ENCODE results near the gene TRAPPC2L.

TRAPPC2L gene

DNA sequence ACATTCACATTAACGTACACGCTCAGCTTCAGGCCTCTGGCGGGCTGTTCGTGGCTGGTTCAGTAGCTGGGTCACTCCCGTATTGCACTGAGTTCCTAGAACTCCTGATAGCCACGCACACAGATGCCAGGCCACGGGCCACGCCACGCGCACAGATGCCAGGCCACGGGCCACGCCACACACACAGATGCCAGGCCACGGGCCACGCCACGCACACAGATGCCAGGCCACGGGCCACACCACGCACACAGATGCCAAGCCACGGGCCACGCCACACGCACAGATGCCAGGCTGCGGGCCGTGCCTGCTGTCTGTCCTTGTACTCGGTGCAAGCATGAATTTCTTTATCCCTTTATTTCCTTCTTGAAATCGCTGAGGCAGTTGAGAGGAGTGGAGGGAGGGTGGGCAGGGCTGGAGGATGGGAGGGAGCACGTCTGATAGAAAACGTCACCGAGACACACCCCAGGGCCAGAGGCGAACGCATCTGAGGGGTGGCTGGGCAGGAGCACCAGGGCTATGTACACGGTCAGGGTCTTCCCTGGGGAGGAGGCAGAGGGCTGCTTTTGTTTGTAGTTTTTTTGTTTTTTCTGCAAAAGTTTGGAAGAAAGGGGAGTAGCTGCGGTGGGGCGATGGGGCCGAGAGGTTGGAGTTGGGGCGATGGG is 18.1 kb downstream of the TRAPPC2L start:
- no peak overlapping the region for H3K4me3 ChIP-seq (ENCODE audit: low read depth, low read length)
- in situ Hi-C loops (cut with HindIII; ENCODE audit: low sequenced_read_pairs), result no loop called here
- no peak for DNase-seq (ENCODE audit: low read depth, low spot score)
- TF ChIP-seq CTCF (IDR thresholded peaks at IDR 0.05; ENCODE audit: low read depth, low read length), result no peak

DNA sequence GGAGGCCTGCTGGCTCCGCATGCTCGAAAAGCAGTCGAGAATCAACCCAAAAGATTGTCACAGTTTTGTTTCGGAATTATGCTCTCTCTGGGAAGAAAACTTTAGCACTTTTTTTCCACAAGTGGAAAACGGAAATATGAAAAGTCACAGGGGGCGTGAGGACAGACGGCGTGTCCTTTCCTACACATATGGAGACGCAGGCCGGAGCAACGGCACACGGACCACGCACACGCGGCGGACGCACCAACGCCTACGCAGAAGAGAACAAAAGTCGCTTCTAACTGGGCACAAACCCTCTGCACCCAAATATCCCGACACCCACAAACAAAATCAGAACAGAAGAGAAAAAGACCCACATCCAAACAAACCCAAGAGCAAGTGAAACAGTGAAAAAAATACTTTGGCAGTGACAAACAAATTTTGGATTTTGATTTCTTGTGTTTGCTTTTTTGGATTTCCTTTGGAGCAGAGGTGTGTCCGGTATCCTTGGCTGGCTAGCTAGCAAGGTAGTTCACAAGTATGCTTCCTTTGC is 18.8 kb downstream of the TRAPPC2L start:
- in situ Hi-C loops (cut with HindIII; ENCODE audit: low sequenced_read_pairs), result no loop called here
- no peak overlapping the region for H3K4me3 ChIP-seq (ENCODE audit: low read depth, low read length)
- no peak for TF ChIP-seq CTCF (IDR thresholded peaks at IDR 0.05; ENCODE audit: low read depth, low read length)
- DNase-seq (ENCODE audit: low read depth, low spot score), result no peak

DNA sequence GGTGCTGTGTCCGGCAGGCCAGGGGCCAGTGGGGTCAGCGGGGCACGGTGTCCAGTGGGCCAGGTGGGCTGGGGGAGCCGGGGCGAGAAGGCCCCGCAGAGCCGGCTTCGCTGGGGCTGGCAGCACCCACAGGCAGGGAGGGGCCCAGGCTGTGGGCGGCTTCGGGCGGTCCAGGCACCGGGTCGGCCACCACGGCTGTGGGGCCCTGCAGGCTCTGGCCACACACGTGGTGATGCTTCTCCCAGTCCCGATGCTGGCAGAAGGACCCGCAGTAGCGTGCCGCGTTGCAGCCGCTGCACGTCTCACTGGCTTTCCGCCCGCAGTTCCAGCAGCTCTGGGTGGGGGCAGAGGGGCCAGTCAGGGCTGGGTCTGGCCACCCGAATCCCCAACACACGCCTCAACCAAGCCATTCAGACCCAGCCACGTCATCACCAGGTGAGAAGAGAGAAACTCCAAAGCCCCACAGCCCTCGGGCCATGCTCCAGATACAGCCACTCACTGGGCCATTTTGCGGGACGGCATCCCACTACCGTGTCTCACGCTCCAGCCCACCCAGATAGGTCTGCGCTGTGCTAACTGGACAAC is 20.1 kb downstream of the TRAPPC2L start:
- DNase-seq (ENCODE audit: low read depth, low spot score), result no peak
- H3K4me3 ChIP-seq (ENCODE audit: low read depth, low read length), result no peak overlapping the region
- no peak for TF ChIP-seq CTCF (IDR thresholded peaks at IDR 0.05; ENCODE audit: low read depth, low read length)
- in situ Hi-C loops (cut with HindIII; ENCODE audit: low sequenced_read_pairs), result no loop called here

DNA sequence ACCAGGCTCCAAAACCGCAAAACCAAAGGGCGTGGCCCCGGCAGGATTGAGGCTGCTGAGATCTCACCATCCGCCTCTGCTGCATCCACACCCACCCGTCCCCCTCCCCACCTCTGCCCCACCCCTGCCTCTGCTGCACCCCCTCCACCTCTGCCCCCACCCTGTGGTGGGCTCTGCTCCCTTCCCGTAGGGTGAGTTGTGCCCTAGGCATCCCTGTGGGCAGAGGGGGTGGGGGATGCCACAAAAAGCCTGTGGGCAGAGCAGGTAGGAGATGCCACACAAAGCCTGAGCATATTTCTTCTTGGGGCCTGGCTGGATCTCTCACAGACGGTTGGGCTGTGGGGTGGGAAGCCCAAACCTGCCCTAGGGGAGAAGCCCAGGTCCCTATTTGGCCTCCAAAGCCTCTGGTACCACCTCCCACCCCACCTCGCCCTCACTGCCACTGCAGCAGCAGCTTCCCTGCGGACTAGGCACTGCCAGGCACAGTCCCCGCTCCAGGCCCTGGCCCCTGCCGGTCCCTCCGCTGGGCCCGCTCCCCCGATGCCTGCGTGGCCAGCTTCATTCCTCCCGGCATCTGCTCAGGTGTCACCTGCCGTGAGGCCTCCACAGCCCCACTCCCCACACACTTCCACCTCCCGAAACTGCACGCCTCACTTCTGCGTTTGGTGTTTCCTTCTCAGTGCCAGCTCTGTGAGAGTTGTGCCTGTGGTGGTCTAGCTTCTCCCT is 20.8 kb downstream of the TRAPPC2L start:
- DNase-seq (ENCODE audit: low read depth, low spot score), result no peak
- in situ Hi-C loops (cut with HindIII; ENCODE audit: low sequenced_read_pairs), result no loop called here
- H3K4me3 ChIP-seq (ENCODE audit: low read depth, low read length), result no peak overlapping the region
- no peak for TF ChIP-seq CTCF (IDR thresholded peaks at IDR 0.05; ENCODE audit: low read depth, low read length)

DNA sequence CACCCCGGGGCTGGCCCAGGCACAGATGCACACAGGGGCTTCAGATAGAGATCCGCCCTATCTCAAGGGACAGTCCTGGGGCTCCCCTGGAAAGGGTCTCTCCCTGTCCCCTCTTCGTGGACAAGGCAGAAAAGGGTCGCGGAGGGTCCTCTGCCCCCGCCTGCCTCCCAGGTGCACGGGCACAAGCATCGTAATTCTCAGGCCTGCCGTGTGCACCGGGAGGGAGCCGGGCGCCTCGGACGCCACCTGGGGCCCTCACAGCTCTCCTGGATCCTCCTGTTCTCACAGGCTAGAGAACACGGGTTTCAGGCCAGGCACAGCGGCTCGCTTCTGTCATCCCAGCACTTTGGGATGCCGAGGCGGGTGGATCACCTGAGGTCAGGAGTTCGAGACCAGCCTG is 21.4 kb downstream of the TRAPPC2L start:
- in situ Hi-C loops (cut with HindIII; ENCODE audit: low sequenced_read_pairs), result no loop called here
- H3K4me3 ChIP-seq (ENCODE audit: low read depth, low read length), result no peak overlapping the region
- DNase-seq (ENCODE audit: low read depth, low spot score), result no peak
- no peak for TF ChIP-seq CTCF (IDR thresholded peaks at IDR 0.05; ENCODE audit: low read depth, low read length)

GRCh38 chr16:88878967-88879787 is 22.2 kb downstream of the TRAPPC2L start:
- TF ChIP-seq CTCF (IDR thresholded peaks at IDR 0.05; ENCODE audit: low read depth, low read length), result no peak
- no peak overlapping the region for H3K4me3 ChIP-seq (ENCODE audit: low read depth, low read length)
- in situ Hi-C loops (cut with HindIII; ENCODE audit: low sequenced_read_pairs), result no loop called here
- DNase-seq (ENCODE audit: low read depth, low spot score), result no peak
